ENCODE data around the gene PEAR1.

PEAR1 gene

GRCh38 chr1:156905176-156905575, 11.7 kb downstream of the PEAR1 start:
- TF ChIP-seq CTCF (IDR thresholded peaks at IDR 0.05; ENCODE audit: low read depth, low read length): no peak
- TF ChIP-seq MAX (IDR thresholded peaks at IDR 0.05; ENCODE audit: low read depth, low read length): no peak
- no peak for TF ChIP-seq POLR2A (IDR thresholded peaks at IDR 0.05; ENCODE audit: extremely low read depth, insufficient read length)
- TF ChIP-seq MYC (IDR thresholded peaks at IDR 0.05; ENCODE audit: low read depth, low read length): no peak
- no peak overlapping the region for H3K4me3 ChIP-seq (ENCODE audit: low read depth, low read length)
- DNase-seq (ENCODE audit: low read depth): no peak

DNA sequence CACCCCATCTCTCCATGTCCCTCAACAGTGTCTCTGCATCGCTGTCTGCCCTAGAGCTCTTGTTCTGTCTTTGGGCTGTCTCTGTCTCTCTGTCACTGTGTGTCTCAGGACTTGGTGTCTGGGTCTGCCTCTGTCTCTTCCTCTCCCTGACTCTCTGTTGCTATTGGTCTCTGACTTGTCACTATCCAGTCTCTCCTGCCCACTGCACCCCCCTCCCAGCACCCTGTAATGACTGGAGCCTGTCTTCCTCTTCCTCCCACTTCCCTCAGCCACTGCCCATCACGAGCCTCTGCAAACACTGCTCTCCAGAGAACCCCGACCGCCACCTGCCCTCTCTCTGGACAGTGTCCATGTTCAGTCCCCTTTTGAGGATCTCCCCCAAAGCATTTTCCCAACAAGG, 12.1 kb downstream of the PEAR1 start:
- no peak overlapping the region for H3K4me3 ChIP-seq (ENCODE audit: low read depth, low read length)
- DNase-seq (ENCODE audit: low read depth): no peak
- TF ChIP-seq MAX (IDR thresholded peaks at IDR 0.05; ENCODE audit: low read depth, low read length) (no peak), MYC (IDR thresholded peaks at IDR 0.05; ENCODE audit: low read depth, low read length) (no peak), CTCF (IDR thresholded peaks at IDR 0.05; ENCODE audit: low read depth, low read length) (no peak), POLR2A (IDR thresholded peaks at IDR 0.05; ENCODE audit: extremely low read depth, insufficient read length) (no peak)

DNA sequence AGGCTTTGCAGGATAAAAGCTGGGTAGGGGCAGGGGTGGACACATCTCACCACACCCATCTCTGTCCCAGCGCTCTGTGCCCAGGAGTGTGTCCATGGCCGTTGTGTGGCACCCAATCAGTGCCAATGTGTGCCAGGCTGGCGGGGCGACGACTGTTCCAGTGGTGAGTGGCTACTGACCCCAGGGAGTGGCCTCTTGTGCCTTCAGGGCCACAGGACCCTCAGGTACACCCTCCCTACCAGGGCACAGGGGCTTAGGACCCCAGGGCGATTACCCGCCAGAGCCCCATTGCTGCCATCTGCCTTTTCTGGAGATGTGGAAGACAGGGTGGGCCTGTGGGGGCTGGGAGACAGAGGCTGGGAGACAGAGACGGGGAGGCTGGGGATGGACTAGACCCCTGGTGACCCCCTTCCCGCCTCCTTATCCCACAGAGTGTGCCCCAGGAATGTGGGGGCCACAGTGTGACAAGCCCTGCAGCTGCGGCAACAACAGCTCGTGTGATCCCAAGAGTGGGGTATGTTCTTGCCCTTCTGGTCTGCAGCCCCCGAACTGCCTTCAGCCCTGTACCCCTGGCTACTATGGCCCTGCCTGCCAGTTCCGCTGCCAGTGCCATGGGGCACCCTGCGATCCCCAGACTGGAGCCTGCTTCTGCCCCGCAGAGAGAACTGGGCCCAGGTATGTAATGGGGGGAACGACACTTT, 12.8 kb downstream of the PEAR1 start:
- H3K4me3 ChIP-seq (ENCODE audit: low read depth, low read length): no peak overlapping the region
- DNase-seq (ENCODE audit: low read depth): no peak
- no peak for TF ChIP-seq CTCF (IDR thresholded peaks at IDR 0.05; ENCODE audit: low read depth, low read length)
- no peak for TF ChIP-seq MAX (IDR thresholded peaks at IDR 0.05; ENCODE audit: low read depth, low read length)
- no peak for TF ChIP-seq MYC (IDR thresholded peaks at IDR 0.05; ENCODE audit: low read depth, low read length)
- TF ChIP-seq POLR2A (IDR thresholded peaks at IDR 0.05; ENCODE audit: extremely low read depth, insufficient read length): no peak

- no peak overlapping the region for H3K4me3 ChIP-seq (ENCODE audit: low read depth, low read length)
- TF ChIP-seq MYC (IDR thresholded peaks at IDR 0.05; ENCODE audit: low read depth, low read length): no peak
- no peak for TF ChIP-seq POLR2A (IDR thresholded peaks at IDR 0.05; ENCODE audit: extremely low read depth, insufficient read length)
- TF ChIP-seq CTCF (IDR thresholded peaks at IDR 0.05; ENCODE audit: low read depth, low read length): no peak
- TF ChIP-seq MAX (IDR thresholded peaks at IDR 0.05; ENCODE audit: low read depth, low read length): no peak
- DNase-seq (ENCODE audit: low read depth): no peak
These were observed 15.0 kb downstream of the PEAR1 start for GRCh38 chr1:156908541-156908940.

DNA sequence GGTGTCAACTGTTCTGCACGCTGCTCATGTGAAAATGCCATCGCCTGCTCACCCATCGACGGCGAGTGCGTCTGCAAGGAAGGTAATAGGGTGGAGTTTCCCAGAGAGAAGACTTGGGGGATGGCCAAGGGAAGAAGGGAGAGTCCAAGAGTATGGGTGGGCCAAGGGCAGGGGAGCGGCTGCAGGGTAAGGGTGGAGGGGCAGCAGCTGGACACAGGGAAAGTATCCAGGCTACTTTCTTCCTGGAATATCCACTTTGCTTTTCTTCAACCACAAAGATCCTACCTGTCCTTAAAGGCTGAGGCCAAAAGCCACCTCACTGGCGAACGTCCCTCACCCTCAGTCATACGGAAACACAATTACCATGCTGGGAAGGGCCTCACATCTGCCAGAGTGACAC, 15.4 kb downstream of the PEAR1 start:
- TF ChIP-seq MAX (IDR thresholded peaks at IDR 0.05; ENCODE audit: low read depth, low read length) (no peak), POLR2A (IDR thresholded peaks at IDR 0.05; ENCODE audit: extremely low read depth, insufficient read length) (no peak), MYC (IDR thresholded peaks at IDR 0.05; ENCODE audit: low read depth, low read length) (no peak), CTCF (IDR thresholded peaks at IDR 0.05; ENCODE audit: low read depth, low read length) (no peak)
- H3K4me3 ChIP-seq (ENCODE audit: low read depth, low read length): no peak overlapping the region
- DNase-seq (ENCODE audit: low read depth): no peak

All from NB4 (cell line).